ENCODE measurements around the gene LILRB2. TPM values are rescaled to one million over a fixed set of nuclear protein-coding genes. Genes with fewer than 3 reads are reported as not detected.

LILRB2 gene
- total and polyA plus RNA-seq, 2 donors (not counting 1 experiment from before 2014, with no cell fraction given) = 8.3 to 12.4 TPM

GRCh38 chr19:54254195-54254906 lies 26.6 kb downstream of the LILRB2 start:
- H3K4me3 ChIP-seq (ENCODE audit: control extremely low read depth in 1 of 5, extremely low read depth in 1 of 5, insufficient read depth in 1 of 5, low read depth in 2 of 5, low read length in 4 of 5) = no peak overlapping the region
- Mint-ChIP-seq H3K4me1 (no peaks in the 10 kb centered on the region), H3K9me3 (ENCODE audit: insufficient read depth) (no peaks in the 10 kb centered on the region), H3K27me3 (peaks cover 30% of the 10 kb centered on the region), H3K27ac (no peak overlapping the region), H3K4me3 (no peak overlapping the region)
- WGBS (ENCODE audit: insufficient coverage) = 61% methylated on average over 14 of the region's 17 CpGs
- H3K27ac ChIP-seq (ENCODE audit: low read length in 2 of 2) = no peak overlapping the region
- no peaks in the 10 kb centered on the region for H3K9me3 ChIP-seq (ENCODE audit: control extremely low read depth in 1 of 3, control insufficient read depth in 2 of 3, insufficient read depth in 1 of 3, low read length in 2 of 3)
- POLR2A ChIA-PET = no interaction called here
- no peak overlapping the region for H2AFZ ChIP-seq (ENCODE audit: insufficient read depth, low read depth, low read length, poor library complexity, severe bottlenecking)
- no peak overlapping the region for H3K9ac ChIP-seq (ENCODE audit: low read length)
- no peaks in the 10 kb centered on the region for H3K4me1 ChIP-seq (ENCODE audit: control insufficient read depth in 2 of 2, insufficient read depth in 2 of 2, low read length in 2 of 2)
- H4K20me1 ChIP-seq (ENCODE audit: control insufficient read depth, insufficient read depth, low read length, poor library complexity, severe bottlenecking) = no peaks in the 10 kb centered on the region
- no peaks in the 10 kb centered on the region for H3K36me3 ChIP-seq (replicated peaks in 1 of 2; ENCODE audit: control extremely low read depth in 1 of 2, control insufficient read depth in 1 of 2, extremely low read depth in 1 of 2, insufficient read depth in 2 of 2, low read length in 1 of 2)
- CTCF ChIA-PET = no interaction called here
- ATAC-seq (ENCODE audit: low read depth) (no peak), DNase-seq (no peak)
- peaks cover 0 to 40% (median 2%) of the 10 kb centered on the region in 4 experiments for H3K27me3 ChIP-seq (replicated peaks in 1 of 4; ENCODE audit: control extremely low read depth in 1 of 4, control insufficient read depth in 3 of 4, insufficient read depth in 4 of 4, low read length in 3 of 4)
- no peak overlapping the region for H3K4me2 ChIP-seq (replicated peaks; ENCODE audit: low read depth, low read length, poor library complexity, severe bottlenecking)
- intact Hi-C loops (cut with micrococcal nuclease) = no loop called here
- TF ChIP-seq CTCF (IDR thresholded peaks at IDR 0.05) (no peak), EZH2 (IDR thresholded peaks at IDR 0.05; ENCODE audit: borderline replicate concordance, insufficient read depth, low read depth, low read length, poor library complexity, severe bottlenecking) (no peak)
- H3K79me2 ChIP-seq (ENCODE audit: control insufficient read depth, insufficient read depth, low read length) = no peaks in the 10 kb centered on the region

DNA sequence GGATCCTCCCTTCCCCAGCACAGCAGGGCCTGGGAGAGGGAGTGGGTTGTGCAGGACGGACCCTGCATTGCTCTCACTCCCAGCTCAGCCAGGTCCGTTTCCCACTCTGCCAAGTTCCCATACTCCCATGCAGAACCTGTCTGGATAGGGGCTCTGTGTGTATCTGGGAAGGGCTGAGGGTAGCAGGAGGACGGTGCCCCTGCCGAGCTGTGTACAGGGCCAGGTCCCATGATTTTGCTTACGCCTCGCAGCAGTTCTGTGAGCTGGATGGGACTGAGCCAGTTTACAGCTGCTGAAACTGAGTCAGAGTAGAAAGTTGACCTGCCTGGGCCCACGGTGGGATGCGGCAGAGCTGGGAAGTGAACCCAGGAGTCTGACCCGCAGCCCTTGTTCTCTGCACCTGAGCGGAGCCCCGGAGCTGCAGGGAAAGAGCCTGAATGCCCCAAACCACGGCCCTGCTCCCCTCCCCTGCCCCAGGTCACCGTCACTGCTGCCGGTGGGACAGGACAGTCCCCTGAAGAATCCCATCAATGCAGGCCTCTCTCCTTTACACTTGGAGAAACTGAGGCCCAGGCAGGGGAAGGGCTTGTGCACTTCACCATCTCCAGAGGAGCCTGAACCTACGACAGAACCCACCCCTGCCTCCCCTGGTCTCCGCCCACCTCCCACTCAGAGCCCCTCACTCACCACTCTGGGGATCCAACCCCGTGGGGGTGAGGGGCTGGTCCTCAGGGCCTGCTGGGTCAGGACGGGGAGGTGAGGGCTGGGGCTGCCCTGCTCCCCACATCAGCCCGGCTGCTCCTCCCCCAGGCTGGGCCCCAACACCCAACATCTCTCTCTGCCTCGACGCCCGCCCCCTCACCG lies 27.3 kb downstream of the LILRB2 start:
- Mint-ChIP-seq H3K4me1 (no peaks in the 10 kb centered on the region), H3K4me3 (no peak overlapping the region), H3K27ac (no peak overlapping the region), H3K27me3 (peaks cover 30% of the 10 kb centered on the region), H3K9me3 (ENCODE audit: insufficient read depth) (no peaks in the 10 kb centered on the region)
- Histone ChIP-seq H2AFZ (ENCODE audit: insufficient read depth, low read depth, low read length, poor library complexity, severe bottlenecking) (no peak overlapping the region), H3K27me3 (replicated peaks in 1 of 4; ENCODE audit: control extremely low read depth in 1 of 4, control insufficient read depth in 3 of 4, insufficient read depth in 4 of 4, low read length in 3 of 4) (peaks cover 0 to 40% (median 2%) of the 10 kb centered on the region in 4 experiments), H3K4me2 (replicated peaks; ENCODE audit: low read depth, low read length, poor library complexity, severe bottlenecking) (no peak overlapping the region), H3K9ac (ENCODE audit: low read length) (no peak overlapping the region), H3K4me3 (ENCODE audit: control extremely low read depth in 1 of 5, extremely low read depth in 1 of 5, insufficient read depth in 1 of 5, low read depth in 2 of 5, low read length in 4 of 5) (no peak overlapping the region), H3K79me2 (ENCODE audit: control insufficient read depth, insufficient read depth, low read length) (no peaks in the 10 kb centered on the region), H3K4me1 (ENCODE audit: control insufficient read depth in 2 of 2, insufficient read depth in 2 of 2, low read length in 2 of 2) (no peaks in the 10 kb centered on the region), H3K36me3 (replicated peaks in 1 of 2; ENCODE audit: control extremely low read depth in 1 of 2, control insufficient read depth in 1 of 2, extremely low read depth in 1 of 2, insufficient read depth in 2 of 2, low read length in 1 of 2) (no peaks in the 10 kb centered on the region), H3K27ac (ENCODE audit: low read length in 2 of 2) (no peak overlapping the region), H3K9me3 (ENCODE audit: control extremely low read depth in 1 of 3, control insufficient read depth in 2 of 3, insufficient read depth in 1 of 3, low read length in 2 of 3) (no peaks in the 10 kb centered on the region), H4K20me1 (ENCODE audit: control insufficient read depth, insufficient read depth, low read length, poor library complexity, severe bottlenecking) (no peaks in the 10 kb centered on the region)
- TF ChIP-seq CTCF (IDR thresholded peaks at IDR 0.05) (no peak), EZH2 (IDR thresholded peaks at IDR 0.05; ENCODE audit: borderline replicate concordance, insufficient read depth, low read depth, low read length, poor library complexity, severe bottlenecking) (no peak)
- POLR2A ChIA-PET = no interaction called here
- CTCF ChIA-PET = interaction anchor here (0.8 kb wide), 1 partner anchor 12 kb away, joined by 3 read pairs; no protein-coding TSS in a partner anchor
- no peak for DNase-seq
- no peak for ATAC-seq (ENCODE audit: low read depth)
- 74% methylated on average over 19 of the region's 23 CpGs for WGBS (ENCODE audit: insufficient coverage)
- intact Hi-C loops (cut with micrococcal nuclease) = no loop called here
